K562 (cell line): ENCODE measurements around the gene NLGN3. TPM values are rescaled to one million over a fixed set of nuclear protein-coding genes. Genes with fewer than 3 reads are reported as not detected.

Source experiments
- CBFA2T3 ChIP-seq: fragments of 450-650 bp; IDR thresholded peaks from 2 replicates; pipeline ENCODE4 v1.6.1; 2017
- CCAR2 ChIP-seq: fragments of 200-400 bp; formaldehyde crosslinking; IDR thresholded peaks from 2 replicates; pipeline ENCODE4 v1.6.1; 2017; ENCODE audit warnings: mild to moderate bottlenecking, low read depth, low read length
- CEBPB ChIP-seq: fragments of 450-650 bp; IDR thresholded peaks from 2 replicates; pipeline ENCODE4 v1.6.1; 2016; ENCODE audit warnings: missing genetic modification characterization, missing compliant biosample characterization
- EP400 ChIP-seq: fragments of 450-650 bp; IDR thresholded peaks from 2 replicates; pipeline ENCODE4 v1.6.1; 2017; ENCODE audit warnings: antibody characterized with exemption, mild to moderate bottlenecking, moderate library complexity
- FOS ChIP-seq: IDR thresholded peaks from 3 replicates; pipeline ENCODE4 v1.6.1; 2011; ENCODE audit not compliant: insufficient read length; ENCODE audit errors: extremely low read depth
- GABPA ChIP-seq: fragments of 200-800 bp; sonication (Bioruptor generic); conservative IDR thresholded peaks from 2 replicates; pipeline ENCODE4 v1.6.1; 2016; ENCODE audit warnings: low read depth, missing genetic modification characterization, missing compliant biosample characterization
- GTF2E2 ChIP-seq: fragments of 200-800 bp; sonication (Bioruptor generic); IDR thresholded peaks from 2 replicates; pipeline ENCODE4 v1.6.1; 2016; ENCODE audit warnings: missing genetic modification characterization, missing compliant biosample characterization
- HDAC6 ChIP-seq: IDR thresholded peaks from 2 replicates; pipeline ENCODE4 v1.6.1; 2012; ENCODE audit warnings: low read depth, mild to moderate bottlenecking, control low read depth, inconsistent platforms, low read length, moderate library complexity
- HSF4 ChIP-seq: fragments of 250-450 bp; sonication (Bioruptor Pico); IDR thresholded peaks from 2 replicates; pipeline ENCODE4 v2.1.2; 2022; ENCODE audit warnings: mild to moderate bottlenecking, moderate library complexity, borderline replicate concordance
- ILF3 ChIP-seq: fragments of 450-650 bp; IDR thresholded peaks from 2 replicates; pipeline ENCODE4 v1.6.1; 2018; ENCODE audit warnings: antibody characterized with exemption, mild to moderate bottlenecking, moderate library complexity, borderline replicate concordance
- KAT8 ChIP-seq: fragments of 450-650 bp; IDR thresholded peaks from 2 replicates; pipeline ENCODE4 v1.6.1; 2016; ENCODE audit warnings: low read depth, mild to moderate bottlenecking
- KDM5B ChIP-seq: fragments of 200-600 bp; sonication (generic); IDR thresholded peaks from 2 replicates; pipeline ENCODE4 v1.6.1; 2012; ENCODE audit warnings: low read depth, mild to moderate bottlenecking, moderate library complexity, low read length, control low read depth, inconsistent platforms; ENCODE audit not compliant: insufficient replicate concordance
- MAFG ChIP-seq: fragments of 450-650 bp; conservative IDR thresholded peaks from 2 replicates; pipeline ENCODE4 v1.6.1; 2016; ENCODE audit warnings: missing genetic modification characterization, missing compliant biosample characterization
- MCM3 ChIP-seq: fragments of 450-650 bp; IDR thresholded peaks from 2 replicates; pipeline ENCODE4 v1.6.1; 2016
- NFE2 ChIP-seq: IDR thresholded peaks from 2 replicates; pipeline ENCODE4 v1.6.1; 2014; ENCODE audit warnings: antibody characterized with exemption, low read depth
- NR4A1 ChIP-seq, 2 experiments: fragments of 250-450 bp in 1 of 2; fragments of 450-650 bp in 1 of 2; sonication (Bioruptor Pico) in 1 of 2; IDR thresholded peaks; 2 replicates each; pipeline versions ENCODE4 v1.4.0 to v1.6.1; 2016 to 2020; ENCODE audit warnings: mild to moderate bottlenecking in 2 of 2, missing compliant biosample characterization in 1 of 2, missing genetic modification characterization in 1 of 2, moderate library complexity in 1 of 2
- NUFIP1 ChIP-seq: fragments of 450-650 bp; IDR thresholded peaks from 2 replicates; pipeline ENCODE4 v1.6.1; 2018; ENCODE audit not compliant: partially characterized antibody
- PHTF2 ChIP-seq: fragments of 250-450 bp; sonication (Bioruptor Pico); IDR thresholded peaks from 2 replicates; pipeline ENCODE4 v1.5.0; 2021; ENCODE audit warnings: mild to moderate bottlenecking
- POLR2AphosphoS5 ChIP-seq: IDR thresholded peaks from 2 replicates; pipeline ENCODE4 v1.6.1; 2011; ENCODE audit warnings: mild to moderate bottlenecking, low read depth, low read length, moderate library complexity; ENCODE audit not compliant: control insufficient read depth, insufficient read depth
- RHOXF2B ChIP-seq: fragments of 250-450 bp; sonication (Bioruptor Pico); conservative IDR thresholded peaks from 2 replicates; pipeline ENCODE4 v1.5.1; 2021
- SP1 ChIP-seq: sonication (generic); formaldehyde crosslinking; IDR thresholded peaks from 2 replicates; pipeline ENCODE4 v1.8.1; 2022; ENCODE audit warnings: mild to moderate bottlenecking, missing genetic modification reagents
- TBL1XR1 ChIP-seq, 2 experiments: IDR thresholded peaks; 2 replicates each; pipeline ENCODE4 v1.6.1; 2012; ENCODE audit warnings: improper control_type of control experiment in 2 of 2, low read length in 2 of 2, mild to moderate bottlenecking in 1 of 2
- XRCC5 ChIP-seq: fragments of 200-400 bp; formaldehyde crosslinking; IDR thresholded peaks from 2 replicates; pipeline ENCODE4 v1.6.1; 2017; ENCODE audit warnings: low read depth, mild to moderate bottlenecking, low read length
- ZNF121 ChIP-seq: sonication (generic); formaldehyde crosslinking; conservative IDR thresholded peaks from 2 replicates; pipeline ENCODE4 v1.8.0; 2022; ENCODE audit warnings: missing genetic modification reagents
- ZNF354B ChIP-seq: fragments of 250-450 bp; sonication (Bioruptor Pico); IDR thresholded peaks from 2 replicates; pipeline ENCODE4 v1.4.0; 2020
- ZNF431 ChIP-seq: sonication (generic); formaldehyde crosslinking; IDR thresholded peaks from 2 replicates; pipeline ENCODE4 v1.8.0; 2022; ENCODE audit warnings: mild to moderate bottlenecking, missing genetic modification reagents
- ZNF695 ChIP-seq: fragments of 450-650 bp; formaldehyde crosslinking; IDR thresholded peaks from 2 replicates; pipeline ENCODE4 v1.4.0; 2020; ENCODE audit warnings: mild to moderate bottlenecking, moderate library complexity
- ZNF77 ChIP-seq: fragments of 250-450 bp; sonication (Bioruptor Pico); IDR thresholded peaks from 2 replicates; pipeline ENCODE4 v1.5.0; 2020
- polyA plus RNA-seq, 8 experiments: library from polyadenylated mRNA; depleted of rRNA in 4 of 8; stranded (reverse) in 5 of 8; unstranded in 3 of 8; fragments of >200 nt; fragmentation: Nextera tagmentation in 2 of 8; fragmentation: Illumina TruSeq in 1 of 8; extraction: Ambion mirVana in 2 of 8; extraction: Trizol in 1 of 8; gene quantifications; 2 replicates each; pipeline versions ENCODE4 v1.2.1 to v1.2.3, GENCODE V29; 2011 to 2014; ENCODE audit warnings: inconsistent platforms in 1 of 8, missing spikeins in 1 of 8
- total RNA-seq, 7 experiments: library from RNA; depleted of rRNA in 6 of 7; stranded (reverse); fragments of >200 nt in 6 of 7; fragmentation: Illumina TruSeq in 2 of 7; extraction: Trizol in 2 of 7; gene quantifications; 2 replicates each; pipeline versions ENCODE4 v1.2.1 to v1.2.3, GENCODE V29; 2011 to 2021; ENCODE audit warnings: low replicate concordance in 1 of 7
- TF ChIP-seq, protein P1 (sequence below): sonication (generic); formaldehyde crosslinking; IDR thresholded peaks from 2 replicates; pipeline ENCODE4 v1.8.0; 2022; ENCODE audit warnings: missing genetic modification reagents, mild to moderate bottlenecking, moderate library complexity, borderline replicate concordance

The NLGN3 gene
- total and polyA plus RNA-seq, 9 of the 15 experiments (the other 6 are each of a cell fraction or from before 2014, with no cell fraction given): 0.03 to 0.86 (median 0.25) TPM

DNA sequence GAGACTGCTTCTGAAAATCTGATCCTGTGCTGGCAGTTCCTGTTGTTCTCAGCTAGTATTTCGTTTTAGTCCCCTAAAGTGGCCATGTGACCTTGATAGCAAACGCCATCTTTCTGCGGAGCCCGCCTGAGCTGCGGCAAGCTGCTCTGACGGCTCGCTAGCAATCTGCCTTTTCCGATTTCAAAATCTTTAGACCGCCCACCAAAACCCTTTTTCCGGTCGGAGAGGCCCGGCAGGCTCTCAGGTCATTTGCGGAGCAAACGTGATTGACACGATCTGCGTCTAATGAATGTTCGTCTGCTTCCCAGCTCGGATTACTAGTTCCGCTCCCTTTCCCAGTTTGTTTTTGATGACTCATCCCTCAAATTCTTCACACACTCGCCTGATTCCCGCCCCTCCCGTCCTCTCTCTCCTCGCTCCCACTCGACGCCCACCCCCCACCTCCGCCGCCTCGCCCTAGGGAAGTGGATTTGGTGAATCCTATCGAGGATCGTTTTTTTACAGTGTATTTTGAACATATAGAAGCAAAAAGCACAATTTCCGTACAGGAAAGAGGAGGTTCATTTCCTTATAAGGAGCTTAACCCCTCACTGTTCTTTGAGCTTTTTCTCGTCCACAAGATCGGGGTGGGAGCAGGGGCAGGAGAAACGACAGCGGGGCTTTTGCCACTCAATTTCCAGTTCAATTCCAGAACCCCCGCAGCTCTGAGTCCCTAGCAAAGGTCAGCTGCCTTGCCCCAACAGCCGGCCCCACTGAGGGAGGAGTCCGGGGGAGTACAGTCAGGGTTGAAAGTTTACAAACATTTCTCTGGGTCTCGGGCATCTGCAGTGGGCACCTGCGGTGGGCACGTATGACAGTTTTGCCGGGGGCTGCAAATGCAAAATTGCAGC is 37.5 kb downstream of the NLGN3 start (continued):
- TF ChIP-seq EP400 (peak; percentile 95), FOS (peak; percentile 86), ZNF77 (CRISPR knock-in tag) (no peak), CBFA2T3 (no peak), NR4A1 (CRISPR knock-in tag; IDR thresholded peaks at IDR 0.05) (no peak), NR4A1 (tag; IDR thresholded peaks at IDR 0.05) (no peak), ZNF431 (CRISPR knock-in tag) (no peak), ZNF354B (CRISPR knock-in tag) (no peak), RHOXF2B (CRISPR knock-in tag) (no peak), ZNF695 (no peak), SP1 (CRISPR knock-in tag) (no peak), PHTF2 (CRISPR knock-in tag) (no peak), KDM5B (peak; percentile 81), HDAC6 (no peak), TBL1XR1 (IDR thresholded peaks at IDR 0.05; ENCODE audit: low read length in 2 of 2) (no peak), POLR2AphosphoS5 (peak; percentile 86), HSF4 (CRISPR knock-in tag) (no peak), NUFIP1 (no peak), CCAR2 (no peak), ZNF121 (CRISPR knock-in tag) (no peak), MCM3 (no peak), ILF3 (no peak), MAFG (tag) (peak; percentile 99), GTF2E2 (tag) (peak; percentile 91), XRCC5 (no peak), GABPA (tag) (peak; percentile 94), NFE2 (peak; percentile 91), CEBPB (tag) (peak; percentile 74), KAT8 (no peak)
- TF ChIP-seq, protein P1, sequence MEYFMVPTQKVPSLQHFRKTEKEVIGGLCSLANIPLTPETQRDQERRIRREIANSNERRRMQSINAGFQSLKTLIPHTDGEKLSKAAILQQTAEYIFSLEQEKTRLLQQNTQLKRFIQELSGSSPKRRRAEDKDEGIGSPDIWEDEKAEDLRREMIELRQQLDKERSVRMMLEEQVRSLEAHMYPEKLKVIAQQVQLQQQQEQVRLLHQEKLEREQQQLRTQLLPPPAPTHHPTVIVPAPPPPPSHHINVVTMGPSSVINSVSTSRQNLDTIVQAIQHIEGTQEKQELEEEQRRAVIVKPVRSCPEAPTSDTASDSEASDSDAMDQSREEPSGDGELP (CRISPR knock-in tag): peak; percentile 34; the same call in 1 of the 2 replicates
